HG03103 (cell line): Measurements from ENCODE around the gene SIK3.
"Not testable (repeated sequence)": the region's sequence is repeated elsewhere in the genome, so short reads cannot be mapped to it uniquely, and the experiment has no call there.

Source experiments
- ATAC-seq: cut with Tn5 transposase; IDR thresholded peaks from one replicate; pipeline ENCODE4 v1.9.1; 2021; ENCODE audit warnings: low read depth; ENCODE audit not compliant: unreplicated experiment

Gene SIK3

DNA sequence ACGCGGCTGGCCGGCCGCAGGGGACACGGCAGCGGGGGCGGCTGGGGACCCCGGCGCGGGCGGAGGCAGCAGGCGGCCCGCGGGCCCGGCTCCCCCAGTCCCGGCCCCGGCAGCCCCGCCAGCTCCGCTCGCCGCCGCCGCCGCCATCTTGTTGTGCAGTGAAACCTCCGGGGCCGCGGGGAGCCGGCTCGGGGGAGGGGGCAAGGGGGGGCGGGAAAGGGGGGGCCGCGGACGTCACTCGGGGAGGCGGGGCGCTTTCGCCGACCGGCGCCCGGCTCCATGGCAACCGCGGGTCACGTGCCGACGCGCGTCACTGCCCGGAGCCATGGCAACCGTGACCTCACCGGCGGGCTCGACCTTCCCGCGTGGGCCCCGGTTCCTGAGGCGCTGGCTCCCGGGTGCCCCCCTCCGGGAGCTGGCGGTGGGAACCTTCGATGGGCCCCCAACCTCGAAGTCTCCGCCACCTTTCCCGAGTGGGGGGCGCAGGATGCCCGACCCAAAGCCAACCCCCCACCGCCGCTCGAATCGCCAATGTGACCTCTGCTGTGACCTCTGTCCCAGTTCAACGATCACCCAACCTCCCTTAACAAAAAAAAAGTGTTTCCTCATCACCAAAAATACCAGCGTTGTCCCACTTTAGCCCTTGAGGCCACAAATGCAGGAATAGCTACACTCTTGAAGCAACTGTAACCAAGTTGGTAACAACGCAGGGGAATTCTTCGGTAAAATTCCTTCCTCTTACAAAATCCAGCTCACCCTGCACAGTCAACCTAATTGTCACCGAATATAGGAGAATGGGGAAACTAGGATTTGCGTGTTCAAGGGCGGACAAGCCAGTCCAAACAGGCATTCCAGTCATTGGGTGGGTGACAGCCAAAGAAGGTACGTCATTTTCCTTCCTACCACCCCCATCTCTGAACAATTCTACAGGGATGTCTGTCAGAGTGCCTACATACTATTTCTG, at the start of gene SIK3:
SIK3 (minus strand) TSS at position 160 of the 964 bp plus-strand sequence; CDS start at position 147, 13 bp downstream.
- peak; percentile 70 for ATAC-seq

DNA sequence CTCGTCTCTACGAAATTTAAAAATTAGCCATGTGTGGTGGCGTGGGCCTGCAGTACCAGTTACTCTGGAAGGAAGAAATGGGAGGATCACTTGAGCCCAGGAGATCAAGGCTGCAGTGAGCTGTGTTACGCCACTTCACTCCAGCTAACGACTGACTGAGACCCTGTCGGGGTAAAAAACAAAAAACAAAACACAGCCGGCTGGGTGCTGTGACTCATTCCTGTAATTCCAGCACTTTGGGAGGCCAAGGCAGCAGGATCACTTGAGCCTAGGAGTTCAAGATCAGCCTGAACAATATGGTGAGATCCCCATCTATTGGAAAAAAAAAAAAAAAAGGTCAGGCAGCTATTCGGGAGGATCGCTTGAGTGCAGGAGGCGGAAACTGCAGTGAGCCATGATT, 48.3 kb upstream of the SIK3 start:
- no peak for ATAC-seq

GRCh38 chr11:117145393-117145761, 47.1 kb upstream of the SIK3 start:
- no peak for ATAC-seq

DNA sequence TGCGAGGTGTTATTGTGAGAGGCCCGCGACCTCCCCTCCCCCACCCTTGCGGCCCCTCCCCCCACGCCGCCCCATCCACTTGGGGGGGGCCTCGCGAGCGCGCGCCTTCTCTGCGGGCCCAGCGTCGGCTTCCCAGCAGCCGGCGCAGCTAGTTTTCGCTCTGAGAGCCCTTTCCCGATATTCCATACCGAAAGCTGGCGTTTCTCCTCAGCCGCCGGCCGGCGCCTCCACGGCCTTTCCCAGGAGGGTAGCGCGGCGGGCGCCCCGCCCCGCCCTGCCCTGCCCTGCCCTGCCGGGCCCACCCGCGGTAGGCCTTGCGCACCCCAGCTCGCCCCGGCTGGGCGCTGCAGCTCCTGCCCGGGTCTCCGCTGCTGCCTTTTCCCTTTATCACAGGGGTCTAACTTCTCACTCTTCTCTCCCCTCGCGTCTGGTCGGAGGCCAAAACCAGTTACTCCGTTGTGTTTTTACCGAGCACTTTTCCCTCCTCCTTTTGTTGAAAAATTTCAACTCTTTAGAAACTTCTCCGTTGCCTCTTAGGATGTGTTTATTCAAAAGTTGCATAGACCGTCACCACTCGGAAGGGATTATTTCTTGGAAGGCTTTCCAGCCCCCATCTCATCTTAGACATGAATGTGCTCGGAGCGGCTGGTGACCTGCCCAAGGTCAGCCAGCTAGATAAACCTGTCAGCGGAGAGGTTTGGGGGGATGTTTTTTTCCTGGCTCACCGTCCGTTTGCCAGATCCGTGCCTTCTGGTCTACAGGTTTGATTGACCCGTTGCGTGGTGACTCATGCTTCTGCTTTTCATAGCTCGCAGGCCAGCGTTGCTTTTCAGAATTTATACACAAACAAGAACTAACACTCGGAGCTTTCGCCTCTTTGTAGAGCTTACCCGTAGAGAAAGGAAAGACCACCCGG, 46.5 kb upstream of the SIK3 start:
- ATAC-seq, result peak; percentile 28

DNA sequence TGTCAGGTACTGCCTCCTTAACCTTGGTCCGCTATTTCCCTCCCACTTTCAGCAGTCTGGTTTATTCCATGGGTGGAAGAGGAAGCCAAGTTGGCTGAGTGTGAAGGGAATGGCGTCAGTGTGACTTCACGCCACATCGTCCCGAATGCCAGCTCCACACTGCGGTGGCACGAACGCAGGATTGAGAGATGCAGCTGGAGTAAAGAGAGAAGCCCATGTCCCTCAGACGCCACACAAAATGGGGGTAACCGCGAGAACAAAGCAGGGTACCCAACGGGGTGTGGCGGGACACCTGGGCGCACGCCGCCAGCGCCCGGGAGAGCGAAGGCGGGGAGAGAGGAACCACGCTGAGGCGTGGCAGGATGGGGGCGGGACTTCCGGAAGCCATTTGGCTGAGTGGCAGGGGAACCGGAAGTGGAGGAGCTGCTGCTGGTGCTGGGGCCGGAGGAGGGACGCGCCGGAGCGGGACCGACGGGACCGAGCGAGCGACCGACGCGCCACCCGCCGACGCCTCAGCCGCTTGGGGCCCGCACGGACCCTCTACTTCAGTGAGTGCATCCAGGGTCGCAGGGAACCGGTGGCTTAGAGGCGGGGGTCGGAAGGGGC, 45.7 kb upstream of the SIK3 start, which contains the start of gene PAFAH1B2:
PAFAH1B2 (plus strand) TSS at position 417 of the 606 bp plus-strand sequence. CDS start 8,161 bp downstream, outside the sequence.
- peak; percentile 88 for ATAC-seq

GRCh38 chr11:117143390-117143789, 45.2 kb upstream of the SIK3 start:
- peak; percentile 19 for ATAC-seq

- ATAC-seq, result not testable (repeated sequence)
Observed at GRCh38 chr11:117137223-117138086, 39.2 kb upstream of the SIK3 start.

GRCh38 chr11:117134979-117135378, 36.8 kb upstream of the SIK3 start:
- not testable (repeated sequence) for ATAC-seq

DNA sequence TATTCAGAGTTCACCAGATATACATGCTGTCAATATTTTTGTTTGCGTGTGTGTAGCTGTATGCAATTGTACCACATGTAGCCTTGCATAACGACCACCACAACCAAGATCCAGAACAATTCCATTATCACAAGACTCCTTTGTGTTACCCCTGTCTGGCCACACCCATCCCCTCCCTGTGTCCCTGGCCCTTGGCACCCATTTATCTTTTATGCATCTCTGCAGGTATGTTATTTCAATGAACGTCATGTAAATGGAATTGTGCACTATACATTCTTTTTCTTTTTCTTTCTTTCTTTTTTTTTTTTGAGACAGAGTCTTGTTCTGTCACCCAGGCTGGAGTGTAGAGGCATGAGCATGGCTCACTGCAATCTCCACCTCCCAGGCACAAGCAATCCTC, 36.2 kb upstream of the SIK3 start:
- ATAC-seq, result no peak

- no peak for ATAC-seq
Observed at GRCh38 chr11:117130879-117131278, 32.7 kb upstream of the SIK3 start.

GRCh38 chr11:117130396-117130795, 32.2 kb upstream of the SIK3 start:
- ATAC-seq, result not testable (repeated sequence)

DNA sequence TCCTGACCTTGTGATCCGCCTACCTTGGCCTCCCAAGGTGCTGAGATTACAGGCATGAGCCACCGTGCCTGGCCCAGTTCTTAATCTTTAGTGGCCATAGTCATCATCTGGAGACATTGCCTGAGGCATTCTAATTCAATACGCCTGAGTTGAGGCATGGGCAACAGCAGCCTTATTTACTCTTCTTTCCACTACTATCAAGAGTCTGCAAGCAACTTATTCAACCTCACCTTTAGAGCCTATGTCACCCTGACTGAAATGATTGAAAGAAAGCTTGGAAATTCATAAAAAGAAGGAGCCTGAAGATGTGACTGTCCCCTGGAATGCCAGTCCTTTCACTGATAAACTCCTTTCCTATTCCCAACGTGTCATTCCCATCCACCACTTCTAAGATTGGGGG, 30.1 kb upstream of the SIK3 start:
- ATAC-seq, result no peak

- ATAC-seq, result no peak
Observed at GRCh38 chr11:117127171-117127901, 29.1 kb upstream of the SIK3 start.

DNA sequence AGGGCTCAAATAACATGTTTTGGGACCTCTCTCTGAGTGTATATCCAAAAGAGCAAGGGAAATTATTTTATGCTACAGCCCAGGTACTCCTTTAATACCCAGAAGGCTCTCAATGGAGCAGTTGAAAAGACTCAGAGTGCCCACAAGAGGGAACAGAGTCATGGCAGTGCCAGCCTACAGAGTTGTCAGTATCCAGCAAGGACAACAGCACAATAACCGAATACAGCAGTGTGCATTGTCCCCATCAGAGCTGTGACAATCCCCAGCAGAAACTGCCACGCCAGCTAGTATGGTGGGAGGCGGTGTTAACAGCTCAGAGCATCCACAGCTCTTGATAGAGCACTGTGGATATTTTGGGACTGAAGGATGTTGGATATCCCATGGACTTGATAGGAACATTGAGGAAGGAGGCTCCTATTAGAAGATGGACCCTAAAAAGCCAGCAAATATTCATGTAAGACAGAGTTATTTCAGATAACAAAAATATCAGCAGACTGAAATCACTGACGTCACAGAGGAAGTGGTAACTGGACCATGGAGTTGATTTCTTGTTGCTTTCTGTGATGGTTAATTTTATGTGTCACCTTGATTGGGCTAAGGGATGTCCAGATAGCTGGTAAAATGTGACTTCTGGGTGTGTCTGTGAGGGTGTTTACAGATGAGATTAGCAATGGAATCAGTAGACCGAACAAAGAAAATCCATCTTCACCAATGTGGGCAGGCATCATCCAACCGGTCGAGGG, 28.2 kb upstream of the SIK3 start:
- no peak for ATAC-seq

- no peak for ATAC-seq
Observed at GRCh38 chr11:117122556-117122955, 24.3 kb upstream of the SIK3 start.

- ATAC-seq, result no peak
Observed at GRCh38 chr11:117121176-117121575, 22.9 kb upstream of the SIK3 start.

DNA sequence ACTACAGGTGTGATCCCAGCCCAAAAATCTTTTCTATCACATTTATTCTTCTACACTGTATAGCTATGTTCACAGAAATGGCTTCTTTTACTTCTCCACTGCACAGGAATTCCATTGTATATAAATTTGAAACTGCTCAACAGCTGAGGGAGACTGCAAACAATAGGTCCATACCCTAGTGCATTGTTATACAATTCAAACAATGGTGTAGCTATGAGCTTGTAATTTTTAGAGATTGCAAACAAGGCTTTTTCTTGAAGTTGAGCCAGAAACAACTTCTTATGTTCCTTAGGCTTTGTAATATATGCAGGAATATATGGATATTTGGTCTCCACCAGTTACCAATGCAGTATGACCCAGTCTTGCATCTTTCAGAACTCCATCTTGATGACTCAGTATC, 19.5 kb upstream of the SIK3 start:
- no peak for ATAC-seq

DNA sequence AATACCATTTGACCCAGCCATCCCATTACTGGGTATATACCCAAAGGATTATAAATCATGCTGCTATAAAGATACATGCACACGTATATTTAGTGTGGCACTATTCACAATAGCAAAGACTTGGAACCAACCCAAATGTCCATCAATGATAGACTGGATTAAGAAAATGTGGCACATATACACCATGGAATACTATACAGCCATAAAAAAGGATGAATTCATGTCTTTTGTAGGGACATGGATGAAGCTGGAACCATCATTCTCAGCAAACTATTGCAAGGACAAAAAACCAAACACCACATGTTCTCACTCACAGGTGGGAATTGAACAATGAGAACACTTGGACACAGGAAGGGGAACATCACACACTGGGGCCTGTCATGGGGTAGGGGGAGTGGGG, 14.7 kb upstream of the SIK3 start:
- not testable (repeated sequence) for ATAC-seq
